Measurements from ENCODE around the gene TMEM135.
"Not testable (repeated sequence)": the region's sequence is repeated elsewhere in the genome, so short reads cannot be mapped to it uniquely, and the experiment has no call there.

Gene TMEM135

GRCh38 chr11:87004281-87004680, 33.5 kb upstream of the TMEM135 start:
- H3K9me3 ChIP-seq (ENCODE audit: control insufficient read depth, low read depth, low read length); H3K27ac ChIP-seq (ENCODE audit: low read length); H3K4me1 ChIP-seq (ENCODE audit: control insufficient read depth, low read depth, low read length); H3K36me3 ChIP-seq (ENCODE audit: control insufficient read depth, low read depth, low read length); H3K27me3 ChIP-seq (ENCODE audit: control insufficient read depth, insufficient read depth, low read length); H3K4me3 ChIP-seq (ENCODE audit: low read length); H3K9ac ChIP-seq (ENCODE audit: low read length): not testable (repeated sequence)

- Histone ChIP-seq H3K9me3 (ENCODE audit: control insufficient read depth, low read depth, low read length) (no peaks in the 10 kb centered on the region), H3K36me3 (ENCODE audit: control insufficient read depth, low read depth, low read length) (no peaks in the 10 kb centered on the region), H3K4me1 (ENCODE audit: control insufficient read depth, low read depth, low read length) (no peaks in the 10 kb centered on the region), H3K4me3 (ENCODE audit: low read length) (no peak overlapping the region), H3K27me3 (ENCODE audit: control insufficient read depth, insufficient read depth, low read length) (no peaks in the 10 kb centered on the region), H3K9ac (ENCODE audit: low read length) (no peak overlapping the region), H3K27ac (ENCODE audit: low read length) (no peak overlapping the region)
Observed at GRCh38 chr11:87005569-87005921, 32.2 kb upstream of the TMEM135 start.

GRCh38 chr11:87006035-87006434, 31.7 kb upstream of the TMEM135 start:
- H3K27me3 ChIP-seq (ENCODE audit: control insufficient read depth, insufficient read depth, low read length): no peaks in the 10 kb centered on the region
- H3K9ac ChIP-seq (ENCODE audit: low read length): no peak overlapping the region
- no peak overlapping the region for H3K4me3 ChIP-seq (ENCODE audit: low read length)
- no peaks in the 10 kb centered on the region for H3K36me3 ChIP-seq (ENCODE audit: control insufficient read depth, low read depth, low read length)
- H3K9me3 ChIP-seq (ENCODE audit: control insufficient read depth, low read depth, low read length): no peaks in the 10 kb centered on the region
- H3K27ac ChIP-seq (ENCODE audit: low read length): no peak overlapping the region
- H3K4me1 ChIP-seq (ENCODE audit: control insufficient read depth, low read depth, low read length): no peaks in the 10 kb centered on the region

GRCh38 chr11:87007963-87008362, 29.8 kb upstream of the TMEM135 start:
- Histone ChIP-seq H3K36me3 (ENCODE audit: control insufficient read depth, low read depth, low read length) (no peaks in the 10 kb centered on the region), H3K27me3 (ENCODE audit: control insufficient read depth, insufficient read depth, low read length) (no peaks in the 10 kb centered on the region), H3K27ac (ENCODE audit: low read length) (no peak overlapping the region), H3K4me3 (ENCODE audit: low read length) (no peak overlapping the region), H3K9me3 (ENCODE audit: control insufficient read depth, low read depth, low read length) (no peaks in the 10 kb centered on the region), H3K9ac (ENCODE audit: low read length) (no peak overlapping the region), H3K4me1 (ENCODE audit: control insufficient read depth, low read depth, low read length) (no peaks in the 10 kb centered on the region)

GRCh38 chr11:87012089-87012488, 25.6 kb upstream of the TMEM135 start:
- Histone ChIP-seq H3K27me3 (ENCODE audit: control insufficient read depth, insufficient read depth, low read length) (no peaks in the 10 kb centered on the region), H3K9me3 (ENCODE audit: control insufficient read depth, low read depth, low read length) (no peaks in the 10 kb centered on the region), H3K27ac (ENCODE audit: low read length) (no peak overlapping the region), H3K36me3 (ENCODE audit: control insufficient read depth, low read depth, low read length) (no peaks in the 10 kb centered on the region), H3K4me1 (ENCODE audit: control insufficient read depth, low read depth, low read length) (no peaks in the 10 kb centered on the region), H3K4me3 (ENCODE audit: low read length) (no peak overlapping the region), H3K9ac (ENCODE audit: low read length) (no peak overlapping the region)

GRCh38 chr11:87012673-87013072, 25.1 kb upstream of the TMEM135 start:
- no peak overlapping the region for H3K9ac ChIP-seq (ENCODE audit: low read length)
- no peaks in the 10 kb centered on the region for H3K9me3 ChIP-seq (ENCODE audit: control insufficient read depth, low read depth, low read length)
- H3K27me3 ChIP-seq (ENCODE audit: control insufficient read depth, insufficient read depth, low read length): no peaks in the 10 kb centered on the region
- no peak overlapping the region for H3K4me3 ChIP-seq (ENCODE audit: low read length)
- no peaks in the 10 kb centered on the region for H3K36me3 ChIP-seq (ENCODE audit: control insufficient read depth, low read depth, low read length)
- no peak overlapping the region for H3K27ac ChIP-seq (ENCODE audit: low read length)
- no peaks in the 10 kb centered on the region for H3K4me1 ChIP-seq (ENCODE audit: control insufficient read depth, low read depth, low read length)

GRCh38 chr11:87013912-87014825, 23.6 kb upstream of the TMEM135 start:
- no peak overlapping the region for H3K9ac ChIP-seq (ENCODE audit: low read length)
- no peaks in the 10 kb centered on the region for H3K27me3 ChIP-seq (ENCODE audit: control insufficient read depth, insufficient read depth, low read length)
- no peaks in the 10 kb centered on the region for H3K9me3 ChIP-seq (ENCODE audit: control insufficient read depth, low read depth, low read length)
- H3K4me3 ChIP-seq (ENCODE audit: low read length): no peak overlapping the region
- no peak overlapping the region for H3K27ac ChIP-seq (ENCODE audit: low read length)
- H3K4me1 ChIP-seq (ENCODE audit: control insufficient read depth, low read depth, low read length): no peaks in the 10 kb centered on the region
- H3K36me3 ChIP-seq (ENCODE audit: control insufficient read depth, low read depth, low read length): no peaks in the 10 kb centered on the region

GRCh38 chr11:87015645-87016044, 22.1 kb upstream of the TMEM135 start:
- H3K4me1 ChIP-seq (ENCODE audit: control insufficient read depth, low read depth, low read length): peaks cover 5% of the 10 kb centered on the region
- no peak overlapping the region for H3K4me3 ChIP-seq (ENCODE audit: low read length)
- H3K27ac ChIP-seq (ENCODE audit: low read length): no peak overlapping the region
- H3K9ac ChIP-seq (ENCODE audit: low read length): no peak overlapping the region
- H3K9me3 ChIP-seq (ENCODE audit: control insufficient read depth, low read depth, low read length): no peaks in the 10 kb centered on the region
- H3K27me3 ChIP-seq (ENCODE audit: control insufficient read depth, insufficient read depth, low read length): no peaks in the 10 kb centered on the region
- H3K36me3 ChIP-seq (ENCODE audit: control insufficient read depth, low read depth, low read length): no peaks in the 10 kb centered on the region

- H3K27me3 ChIP-seq (ENCODE audit: control insufficient read depth, insufficient read depth, low read length): no peaks in the 10 kb centered on the region
- no peak overlapping the region for H3K9ac ChIP-seq (ENCODE audit: low read length)
- H3K27ac ChIP-seq (ENCODE audit: low read length): no peak overlapping the region
- no peaks in the 10 kb centered on the region for H3K36me3 ChIP-seq (ENCODE audit: control insufficient read depth, low read depth, low read length)
- peaks cover 5% of the 10 kb centered on the region for H3K4me1 ChIP-seq (ENCODE audit: control insufficient read depth, low read depth, low read length)
- no peak overlapping the region for H3K4me3 ChIP-seq (ENCODE audit: low read length)
- no peaks in the 10 kb centered on the region for H3K9me3 ChIP-seq (ENCODE audit: control insufficient read depth, low read depth, low read length)
Observed at GRCh38 chr11:87019613-87020271, 18.0 kb upstream of the TMEM135 start.

GRCh38 chr11:87020336-87020735, 17.4 kb upstream of the TMEM135 start:
- no peak overlapping the region for H3K4me3 ChIP-seq (ENCODE audit: low read length)
- H3K27me3 ChIP-seq (ENCODE audit: control insufficient read depth, insufficient read depth, low read length): no peaks in the 10 kb centered on the region
- H3K9me3 ChIP-seq (ENCODE audit: control insufficient read depth, low read depth, low read length): no peaks in the 10 kb centered on the region
- H3K4me1 ChIP-seq (ENCODE audit: control insufficient read depth, low read depth, low read length): peaks cover 5% of the 10 kb centered on the region
- H3K36me3 ChIP-seq (ENCODE audit: control insufficient read depth, low read depth, low read length): no peaks in the 10 kb centered on the region
- no peak overlapping the region for H3K27ac ChIP-seq (ENCODE audit: low read length)
- no peak overlapping the region for H3K9ac ChIP-seq (ENCODE audit: low read length)

GRCh38 chr11:87020764-87021365, 16.9 kb upstream of the TMEM135 start:
- no peak overlapping the region for H3K4me3 ChIP-seq (ENCODE audit: low read length)
- H3K9me3 ChIP-seq (ENCODE audit: control insufficient read depth, low read depth, low read length): no peaks in the 10 kb centered on the region
- H3K9ac ChIP-seq (ENCODE audit: low read length): no peak overlapping the region
- no peak overlapping the region for H3K27ac ChIP-seq (ENCODE audit: low read length)
- peaks cover 5% of the 10 kb centered on the region for H3K4me1 ChIP-seq (ENCODE audit: control insufficient read depth, low read depth, low read length)
- no peaks in the 10 kb centered on the region for H3K36me3 ChIP-seq (ENCODE audit: control insufficient read depth, low read depth, low read length)
- H3K27me3 ChIP-seq (ENCODE audit: control insufficient read depth, insufficient read depth, low read length): no peaks in the 10 kb centered on the region

All from iPS-18a (cell line).